GM18517 (cell line): ENCODE data around the gene OPN5.

Experiments used
- ATAC-seq: cut with Tn5 transposase; IDR thresholded peaks from one replicate; pipeline ENCODE4 v1.9.1; 2021; ENCODE audit warnings: mild to moderate bottlenecking, moderate library complexity; ENCODE audit not compliant: unreplicated experiment

The OPN5 gene

DNA sequence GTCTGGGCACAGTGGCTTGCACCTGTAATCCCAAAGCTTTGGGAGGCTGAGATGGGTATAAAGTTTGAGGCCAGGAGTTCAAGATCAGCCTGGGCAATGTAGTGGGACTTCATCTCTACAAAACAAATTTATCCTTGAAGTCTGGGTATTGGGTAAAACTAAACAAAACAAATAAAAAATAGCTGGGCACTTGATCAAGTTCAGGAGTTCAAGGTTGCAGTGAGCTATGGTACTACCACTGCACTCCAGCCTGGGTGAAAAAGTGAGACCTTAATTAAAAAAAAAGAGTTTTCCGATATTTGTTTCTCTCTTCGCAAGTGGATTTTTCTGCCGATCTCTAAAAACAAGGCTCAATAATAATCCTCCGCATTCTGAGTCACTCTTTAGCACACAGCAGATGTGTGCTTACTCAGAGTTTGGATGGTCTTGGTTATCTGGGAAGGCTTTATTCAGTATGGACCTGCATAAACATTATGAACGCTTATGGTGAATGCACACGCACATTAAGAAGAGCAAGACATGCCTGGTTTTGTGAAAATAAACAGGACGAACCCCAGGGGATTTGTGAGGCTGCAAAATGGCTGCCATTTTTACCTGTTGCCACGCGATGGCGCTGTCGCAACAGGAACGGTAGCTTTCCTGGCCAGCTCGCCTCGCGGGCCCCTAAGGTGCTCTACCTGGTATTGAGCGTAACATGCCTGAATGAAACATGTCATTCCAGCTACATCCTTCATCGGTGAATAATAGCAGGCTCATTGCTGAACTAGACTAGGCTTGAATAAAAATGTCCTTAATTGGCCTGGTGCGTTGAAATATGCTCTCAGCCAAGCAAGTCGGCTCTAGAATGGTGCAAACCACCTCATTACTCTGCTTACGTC is 6.0 kb downstream of the OPN5 start:
- ATAC-seq = peak; percentile 87

DNA sequence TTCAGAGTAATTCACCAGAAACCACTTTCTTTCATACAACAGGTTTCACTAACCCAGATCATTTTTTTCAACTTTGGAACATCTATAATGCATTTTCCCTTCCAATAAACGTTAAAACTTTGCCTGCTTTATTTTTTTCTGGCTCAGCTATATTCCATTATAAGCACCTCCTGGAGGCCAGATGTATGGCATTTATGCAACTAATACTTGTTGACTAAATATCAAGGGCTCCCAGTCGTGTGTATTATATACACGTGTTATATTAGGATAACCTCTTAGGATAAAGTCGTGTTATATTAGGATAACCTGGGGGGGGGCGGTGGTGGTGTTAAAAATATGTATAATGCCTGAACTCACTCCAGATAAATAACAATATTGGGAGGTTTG is 6.7 kb downstream of the OPN5 start:
- no peak for ATAC-seq

DNA sequence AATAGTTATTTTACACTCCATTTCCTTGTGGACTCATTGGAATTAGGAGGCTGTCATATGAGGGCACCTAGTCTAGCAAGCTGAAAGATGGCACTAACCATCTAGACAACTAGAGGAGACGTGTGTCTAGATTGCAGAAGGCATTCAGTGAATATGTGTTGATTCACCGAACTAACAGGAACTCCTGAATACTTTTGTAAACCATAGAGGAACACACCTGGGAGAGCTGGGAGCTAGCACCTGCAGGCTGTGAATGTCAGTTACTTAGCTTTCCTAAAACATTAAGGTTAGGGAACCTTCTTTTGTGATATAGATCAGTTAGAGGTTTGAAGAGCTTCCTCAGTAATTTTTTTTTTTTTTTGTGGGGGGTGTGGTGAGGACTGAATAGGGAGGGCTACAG is 7.7 kb downstream of the OPN5 start:
- no peak for ATAC-seq

DNA sequence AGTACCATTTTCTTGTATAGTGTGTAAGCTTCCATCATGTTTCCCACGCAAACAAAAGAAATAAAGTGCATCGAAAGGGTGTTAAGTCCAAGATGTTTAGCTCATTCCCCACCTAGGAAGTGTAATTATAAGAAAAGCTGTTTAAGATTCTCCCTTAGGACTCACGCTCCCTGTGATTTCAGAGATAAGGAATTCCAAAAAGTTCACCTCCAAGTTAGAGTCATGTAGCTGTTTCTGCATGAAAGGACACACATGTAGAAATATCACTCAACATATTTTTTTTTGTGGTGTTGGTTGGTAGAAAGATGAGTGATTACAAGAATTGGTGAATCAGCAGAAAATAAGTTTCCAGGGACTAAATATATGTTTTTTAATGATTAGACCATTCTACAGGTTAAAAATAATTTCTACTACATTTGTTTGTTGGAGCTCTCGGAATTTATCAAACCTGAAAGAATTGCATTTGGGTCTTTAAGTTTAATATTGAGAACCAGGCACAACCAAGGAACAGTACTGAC is 10.4 kb downstream of the OPN5 start:
- no peak for ATAC-seq

DNA sequence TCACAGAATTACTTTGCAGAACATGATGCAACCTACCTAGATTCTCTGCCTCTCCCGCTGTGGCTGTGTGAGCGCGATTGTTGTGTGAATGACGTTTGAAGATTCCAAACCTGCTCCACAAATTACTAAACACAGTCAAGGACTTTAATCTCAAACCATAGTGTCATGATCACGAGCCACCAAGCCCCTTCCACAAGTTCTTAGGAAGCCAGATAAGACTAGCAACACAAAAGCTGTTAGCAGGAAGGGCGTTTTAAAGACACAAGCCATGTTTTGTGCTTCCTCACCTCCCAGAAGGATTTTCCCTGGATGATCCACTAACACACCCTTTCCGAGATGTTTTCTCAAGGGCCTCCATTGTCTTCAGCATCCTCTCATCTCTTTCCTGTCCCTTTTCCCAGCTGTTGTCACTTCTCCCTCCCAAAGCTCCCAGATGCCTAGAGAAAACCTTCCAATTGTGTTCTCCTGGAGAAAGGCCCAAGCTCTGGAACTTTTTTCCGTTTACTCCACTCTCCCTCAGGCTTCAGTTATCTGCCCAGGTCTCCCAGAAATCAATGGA is 12.8 kb downstream of the OPN5 start:
- ATAC-seq = no peak

DNA sequence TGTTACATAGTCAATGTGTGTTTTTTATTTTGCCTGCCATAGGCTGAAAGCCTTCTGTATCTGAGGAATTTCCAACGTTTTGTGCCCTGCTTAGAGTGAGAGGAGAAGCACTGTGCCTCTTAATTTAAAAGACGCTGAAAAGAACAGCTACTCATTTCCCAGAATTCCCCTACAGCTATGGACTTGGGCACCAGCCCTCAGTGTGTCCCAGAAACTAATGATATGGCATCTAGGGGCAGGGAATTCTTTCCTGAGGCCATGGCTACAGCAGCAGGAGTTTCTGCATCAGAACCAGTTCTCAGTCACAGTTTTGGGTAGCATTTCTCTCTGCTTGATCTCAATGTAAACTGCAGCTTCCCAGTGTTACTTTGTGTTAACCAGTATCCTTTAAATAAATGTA is 20.2 kb downstream of the OPN5 start:
- ATAC-seq = no peak

DNA sequence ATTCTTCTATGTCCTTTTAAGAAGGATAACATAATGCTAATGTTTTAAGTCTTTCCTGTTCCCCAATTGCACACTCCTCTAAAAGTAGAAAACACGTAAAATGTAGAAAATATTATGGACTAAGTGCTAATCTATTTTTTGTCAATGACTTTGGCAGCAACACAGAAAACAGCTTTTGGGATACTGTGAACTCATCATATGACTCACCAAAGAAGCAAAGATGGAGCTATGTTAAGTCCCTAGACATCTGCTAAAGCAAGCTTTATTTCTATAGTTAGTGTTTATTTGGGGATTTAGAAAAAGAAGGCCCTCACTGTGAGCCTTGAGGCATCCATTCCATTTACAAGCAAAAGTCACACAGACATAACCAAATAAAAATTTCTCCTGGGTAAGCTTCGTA is 23.0 kb downstream of the OPN5 start:
- ATAC-seq = no peak

DNA sequence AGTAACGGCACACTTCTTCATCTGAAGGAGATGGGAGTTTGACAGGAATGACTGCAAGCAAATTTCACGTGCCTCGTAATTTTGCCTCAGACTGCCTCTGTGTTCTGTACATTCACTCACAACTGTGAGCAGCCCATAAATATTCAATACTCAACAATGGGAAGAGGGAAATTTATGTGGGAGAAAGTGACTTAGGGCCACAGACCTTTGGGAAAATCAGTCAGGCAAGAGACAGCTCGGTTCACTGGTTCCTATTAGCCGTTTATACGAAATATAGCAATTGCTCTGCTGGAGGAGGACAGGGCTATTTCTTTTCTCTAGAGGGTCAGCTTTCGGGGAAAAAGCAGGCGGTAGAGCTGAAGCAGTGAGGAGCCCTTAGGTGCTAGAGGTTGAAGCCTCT is 28.0 kb downstream of the OPN5 start:
- no peak for ATAC-seq

DNA sequence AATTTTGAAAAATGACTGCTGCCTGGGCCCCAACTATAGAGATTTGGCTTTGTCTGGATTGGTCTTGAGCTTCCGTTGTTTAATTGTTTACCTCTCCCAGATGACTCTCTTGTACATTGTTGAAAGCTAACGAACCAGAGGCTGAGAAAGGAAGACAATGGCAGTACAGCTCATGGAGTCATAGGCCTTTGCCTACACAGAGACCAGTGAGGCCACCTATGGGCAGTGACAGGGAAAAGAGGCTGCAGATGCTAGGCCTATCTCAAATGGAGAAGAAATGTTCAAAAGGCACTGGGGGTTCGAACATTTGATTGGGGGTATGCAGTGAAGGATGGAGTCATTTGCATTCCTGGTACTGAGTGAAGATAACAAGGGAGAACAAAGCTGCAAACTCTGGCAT is 29.1 kb downstream of the OPN5 start:
- ATAC-seq = no peak

DNA sequence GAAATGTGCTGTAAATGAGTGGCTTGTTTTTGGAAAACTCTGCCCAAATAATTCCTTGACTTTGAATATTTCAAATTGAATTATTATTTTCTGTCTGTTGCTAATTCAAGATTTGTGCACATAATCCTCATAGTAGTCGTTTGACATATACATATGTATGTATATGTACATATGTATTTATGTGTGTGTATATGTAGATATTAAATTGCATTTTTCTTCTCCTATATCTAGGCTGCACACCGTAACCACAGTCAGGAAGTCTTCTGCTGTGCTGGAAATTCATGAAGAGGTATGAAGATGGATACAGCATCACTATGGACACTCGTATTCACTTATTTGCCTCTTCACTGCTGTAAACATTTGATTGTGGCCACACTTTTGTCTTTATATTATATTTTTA is 29.6 kb downstream of the OPN5 start:
- no peak for ATAC-seq

DNA sequence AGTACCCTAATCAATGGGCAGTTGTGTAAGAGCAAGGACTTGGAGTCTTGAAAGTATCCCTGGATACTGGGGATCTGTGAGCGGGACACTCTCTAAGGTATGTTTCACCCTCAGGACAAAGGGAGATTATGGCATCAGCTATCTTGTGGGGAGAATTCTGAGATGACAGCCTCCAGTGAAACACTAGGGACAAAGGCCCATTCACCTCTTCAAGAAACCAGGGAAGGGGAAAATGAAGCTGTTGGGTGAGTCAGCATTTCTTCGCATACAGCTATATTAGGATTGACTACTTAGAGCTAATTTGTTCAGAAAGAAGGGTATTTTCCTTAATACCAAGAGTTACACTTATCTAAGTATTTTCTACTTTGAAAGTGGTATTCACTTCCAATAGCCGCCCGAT is 35.9 kb downstream of the OPN5 start:
- no peak for ATAC-seq

DNA sequence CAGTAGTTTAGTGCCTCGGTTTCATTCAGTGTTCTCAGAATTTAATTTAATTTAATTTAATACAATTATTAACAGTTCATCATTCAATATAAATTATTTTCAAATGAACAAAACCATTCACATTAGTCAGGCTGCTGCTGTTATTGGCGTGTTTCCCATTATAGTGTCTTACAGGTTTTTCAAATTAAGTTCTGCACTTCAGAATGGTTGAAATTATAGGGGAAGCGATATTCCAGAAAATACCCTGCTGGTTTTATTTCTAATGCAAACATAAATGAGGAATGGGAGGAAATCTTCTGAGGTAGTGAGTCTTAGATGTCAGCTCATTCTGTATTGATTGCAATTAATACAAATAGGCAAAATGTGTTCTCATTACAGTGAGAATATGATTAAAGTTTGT is 37.6 kb downstream of the OPN5 start:
- ATAC-seq = no peak

DNA sequence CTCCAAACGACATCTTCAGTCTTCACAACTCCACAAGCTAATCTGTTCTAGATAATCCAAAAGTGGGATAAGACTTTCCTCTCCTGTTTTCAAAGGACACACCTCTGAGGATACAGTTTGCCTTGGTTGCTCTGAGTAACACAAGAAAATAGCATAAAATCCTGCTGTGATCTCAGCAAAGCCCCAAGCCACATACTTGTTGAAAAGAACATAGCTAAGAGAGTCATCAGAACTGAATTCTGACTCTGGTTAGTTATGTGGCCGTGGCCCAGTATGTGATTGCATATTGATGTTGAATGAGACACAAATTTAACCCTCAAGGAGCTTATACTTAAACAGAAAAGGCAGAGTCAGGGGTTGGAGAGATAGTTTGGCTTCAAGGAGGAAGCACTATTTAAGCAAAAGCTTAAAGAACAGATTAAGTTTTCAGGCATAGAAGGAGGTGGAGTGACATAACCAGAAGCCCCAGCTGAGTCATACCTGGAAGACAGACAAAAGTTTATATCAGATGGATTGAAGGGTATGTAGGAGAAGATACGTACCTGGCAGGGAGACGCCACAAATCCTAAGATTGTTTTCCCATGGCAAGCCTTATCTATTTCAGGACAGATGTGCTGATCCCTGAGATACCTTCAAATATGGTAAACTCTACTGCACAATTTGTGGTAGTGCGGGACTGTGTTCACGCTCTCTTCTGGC is 41.2 kb downstream of the OPN5 start:
- no peak for ATAC-seq

DNA sequence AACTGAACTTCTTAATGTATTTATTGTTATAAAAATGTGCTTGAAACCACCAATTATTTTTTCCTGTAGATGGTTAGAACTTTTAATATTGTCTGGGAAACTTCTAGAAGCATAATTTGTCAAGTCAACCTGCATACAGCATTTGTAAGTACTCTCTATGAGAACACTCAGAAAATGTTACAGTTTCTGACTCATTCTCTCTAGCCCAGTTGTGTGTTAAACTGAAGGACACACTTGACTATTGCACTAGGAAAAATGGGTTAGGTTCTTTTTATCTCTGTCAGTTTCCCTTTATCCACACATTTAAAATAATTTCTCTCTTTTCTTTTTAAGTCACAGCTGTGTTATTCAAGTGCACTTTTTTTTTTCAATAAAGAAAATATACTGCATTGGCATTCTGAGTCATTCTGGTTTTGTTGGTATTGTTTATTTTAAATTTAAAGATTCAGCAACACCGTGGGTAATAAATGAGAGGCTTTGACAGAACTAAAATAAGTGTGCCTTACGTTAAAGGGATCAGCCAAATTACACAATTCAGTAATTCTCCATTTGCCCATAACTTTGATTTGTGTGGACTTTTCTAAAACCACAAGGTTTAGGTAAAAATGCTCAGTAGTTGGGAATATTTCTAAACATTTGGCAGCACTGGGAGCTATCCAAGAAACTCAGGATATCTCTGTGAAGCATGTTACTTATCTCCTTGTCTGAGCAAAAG is 50.7 kb downstream of the OPN5 start:
- ATAC-seq = no peak

DNA sequence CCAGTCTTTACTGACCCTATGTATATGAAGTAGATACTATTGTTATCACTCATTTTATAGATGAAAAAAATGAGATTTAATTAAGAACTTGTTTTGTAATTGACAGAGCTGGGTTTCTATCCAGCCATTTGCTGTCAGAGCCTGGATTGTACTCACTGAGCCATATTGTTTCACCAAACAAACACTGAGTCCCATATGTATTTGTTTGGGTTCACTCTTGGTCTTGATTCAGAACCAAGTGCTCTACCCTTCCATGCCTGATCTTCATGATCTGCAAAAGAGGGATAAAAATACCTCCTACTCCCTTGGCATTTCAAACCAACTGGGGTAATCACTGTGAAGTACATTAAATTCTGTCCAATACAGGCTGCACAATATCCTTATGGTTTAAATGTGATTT is 52.4 kb downstream of the OPN5 start:
- ATAC-seq = no peak

DNA sequence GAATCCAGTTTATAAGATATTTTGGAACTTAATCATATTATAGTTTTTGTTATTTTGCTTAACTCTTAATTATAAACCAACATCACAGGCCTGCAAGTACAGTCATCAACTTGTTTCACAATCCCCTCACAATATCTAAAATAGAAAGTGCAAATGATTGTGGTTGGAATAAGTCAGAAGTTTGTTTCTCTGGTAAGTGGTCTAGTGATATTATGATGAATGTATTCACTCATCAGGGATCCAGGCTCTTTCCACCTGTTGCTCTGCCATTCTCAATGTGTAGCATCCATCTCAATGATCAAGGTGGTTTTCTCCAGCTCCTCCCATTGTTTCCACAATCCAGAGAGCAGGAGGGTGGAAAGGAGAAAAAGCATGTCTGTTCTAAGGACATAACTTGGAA is 54.2 kb downstream of the OPN5 start:
- ATAC-seq = peak; percentile 31

DNA sequence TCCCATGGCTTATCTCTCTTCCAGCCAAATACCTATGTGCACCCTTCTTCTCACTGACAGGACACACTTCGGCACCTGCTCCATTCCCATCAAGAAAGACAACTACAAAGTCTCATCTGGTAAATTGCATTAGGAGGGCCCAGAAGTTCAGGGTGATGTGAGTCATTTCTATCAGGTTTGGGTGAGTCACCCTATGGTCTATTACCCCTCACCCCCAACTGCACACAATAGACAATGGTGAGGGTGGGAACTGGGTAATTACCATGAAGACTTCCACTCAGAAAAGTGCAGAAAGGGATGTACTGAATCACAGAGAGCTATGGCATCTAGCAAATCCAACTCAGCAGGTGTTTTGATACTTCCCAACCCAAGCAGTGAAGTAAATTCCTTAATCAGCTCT is 54.8 kb downstream of the OPN5 start:
- ATAC-seq = peak; percentile 63

DNA sequence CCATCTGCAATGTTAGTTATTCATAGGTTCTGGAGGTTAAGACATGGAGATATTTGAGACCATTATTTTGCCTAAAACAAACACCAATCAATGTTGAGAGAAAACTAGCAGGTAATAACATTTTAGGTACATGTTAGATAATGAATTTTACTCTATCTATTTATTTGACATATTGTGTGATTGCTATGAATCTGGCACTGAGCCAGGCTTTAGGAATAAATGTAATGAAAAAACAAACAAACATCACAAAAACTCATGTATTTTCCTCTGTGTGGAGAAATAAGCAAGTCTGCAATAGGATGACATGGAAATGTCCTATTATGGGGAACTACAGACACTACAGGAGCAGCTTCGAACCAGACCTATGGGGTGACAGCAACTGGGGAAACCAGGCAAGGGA is 57.8 kb downstream of the OPN5 start:
- ATAC-seq = no peak

DNA sequence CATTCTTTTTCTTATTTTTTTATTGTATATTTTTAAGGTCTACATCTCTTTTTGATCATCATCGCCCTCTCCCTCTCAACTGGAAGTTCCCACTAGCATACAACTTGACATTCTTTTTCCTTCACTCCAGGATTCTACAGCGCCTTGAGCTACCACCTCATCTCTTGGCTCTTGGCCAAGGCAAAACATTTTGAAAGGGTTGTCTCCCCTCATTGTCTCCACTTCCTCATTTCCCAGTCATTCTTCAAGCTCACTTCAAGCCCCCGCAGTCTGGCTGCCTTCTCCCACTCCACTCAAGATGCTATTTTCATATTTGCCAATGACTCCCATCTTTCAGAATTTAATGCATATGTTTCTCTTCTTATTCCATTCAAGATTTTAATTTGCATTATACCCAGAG is 63.0 kb downstream of the OPN5 start:
- no peak for ATAC-seq

DNA sequence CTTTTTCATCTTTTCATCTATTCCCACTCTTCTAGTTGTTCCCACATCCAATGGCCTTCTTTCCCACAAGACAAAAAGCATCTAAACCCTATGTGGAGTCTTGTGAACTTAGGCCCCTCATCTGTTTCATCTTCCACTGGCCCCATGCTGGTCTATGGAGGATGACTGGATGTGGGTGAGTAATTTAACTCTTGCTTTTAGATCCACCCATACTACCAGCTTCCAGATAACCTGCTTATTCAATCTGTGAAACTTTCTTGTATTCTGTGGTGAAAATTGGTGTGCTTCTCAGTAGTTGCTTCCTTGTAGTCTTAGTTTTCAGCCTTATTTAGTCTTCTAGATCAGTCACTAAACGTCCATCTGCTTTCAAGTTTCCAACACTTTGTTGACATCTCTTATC is 64.9 kb downstream of the OPN5 start:
- ATAC-seq = no peak

DNA sequence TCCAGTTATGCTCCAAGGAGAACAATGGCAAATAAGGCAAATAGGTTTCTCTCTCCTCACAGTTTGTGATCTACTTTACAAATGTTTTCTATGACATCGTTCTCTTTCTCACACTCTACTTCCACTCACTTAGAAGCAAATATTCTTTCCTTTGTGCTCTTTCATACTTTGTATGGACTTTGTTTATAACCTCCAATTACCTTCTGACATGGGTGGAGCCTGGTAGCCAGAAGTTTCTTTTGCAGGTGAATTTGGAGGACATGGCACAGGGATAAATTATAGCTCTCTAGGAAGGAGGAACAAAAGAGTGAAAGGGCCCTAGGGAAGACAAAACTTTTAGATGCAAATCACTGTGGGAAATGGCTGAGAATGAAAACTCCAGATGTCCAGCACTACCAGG is 69.3 kb downstream of the OPN5 start:
- no peak for ATAC-seq
